Activated T-cell treated with anti-CD3 and anti-CD28 coated beads, Interleukin-2, amount 50 U/mL, for 1 hour (primary cell): ENCODE measurements around the gene FOLH1.
"Not testable (repeated sequence)": the region's sequence is repeated elsewhere in the genome, so short reads cannot be mapped to it uniquely, and the experiment has no call there.

Source experiments
- DNase-seq: peaks from one replicate; pipeline ENCODE4 v3.0.0-alpha.2; 2020

FOLH1 gene

GRCh38 chr11:49208006-49208721 lies at the start of gene FOLH1:
Gene FOLH1 (minus strand): TSS chr11:49208602. CDS start chr11:49208409, 193 bp downstream.
- no peak for DNase-seq

DNA sequence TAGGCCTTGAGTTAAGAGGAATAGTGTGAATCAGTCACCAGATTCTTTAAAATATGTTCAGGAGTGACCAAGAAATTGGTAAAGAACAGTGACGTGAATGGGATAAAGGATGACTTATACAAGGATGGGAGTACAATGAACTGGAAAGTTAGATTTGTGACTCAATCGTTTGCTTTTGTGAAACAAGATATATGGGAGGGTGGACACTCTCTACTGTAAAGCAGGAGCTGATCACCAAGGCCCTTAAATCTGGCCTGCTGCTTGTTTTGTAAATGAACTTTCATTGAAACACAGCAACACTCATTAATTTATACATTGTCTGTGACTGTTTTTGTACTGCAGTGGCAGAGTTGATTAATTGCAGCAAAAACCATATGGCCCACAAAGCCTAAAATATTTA lies 46.7 kb upstream of the FOLH1 start:
- DNase-seq, result not testable (repeated sequence)

GRCh38 chr11:49251212-49251611 lies 42.8 kb upstream of the FOLH1 start:
- DNase-seq, result not testable (repeated sequence)

DNA sequence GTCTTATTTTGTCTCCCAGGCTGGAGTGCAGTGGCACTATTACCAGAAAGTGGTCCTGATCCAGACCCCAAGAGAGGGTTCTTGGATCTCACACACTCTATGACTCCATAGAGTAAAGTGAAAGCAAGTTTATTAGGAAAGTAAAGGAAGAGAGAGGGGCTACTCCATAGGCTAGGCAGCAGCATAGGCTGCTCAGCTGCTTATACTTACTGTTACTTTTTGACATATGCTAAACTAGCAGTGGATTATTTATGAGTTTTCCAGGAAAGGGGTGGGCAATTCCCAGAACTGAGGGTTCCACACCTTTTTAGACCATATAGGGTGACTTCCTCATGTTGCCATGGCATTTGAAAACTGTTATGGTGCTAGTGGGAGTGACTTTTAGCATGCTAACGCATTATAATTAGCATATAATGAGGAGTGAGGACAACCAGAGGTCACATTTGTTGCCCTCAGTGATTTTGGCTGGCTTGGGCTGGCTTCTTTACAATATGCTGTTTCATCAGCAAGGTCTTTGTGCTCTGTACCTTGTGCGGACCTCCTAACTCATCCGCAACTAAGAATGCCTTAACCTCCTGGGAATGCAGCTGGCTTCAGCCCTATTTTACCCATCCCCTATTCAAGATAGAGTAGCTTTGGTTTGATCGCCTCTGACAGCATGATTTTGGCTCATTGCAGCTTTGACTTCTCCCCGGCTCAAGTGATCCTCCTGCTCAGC lies 42.2 kb upstream of the FOLH1 start:
- not testable (repeated sequence) for DNase-seq

- not testable (repeated sequence) for DNase-seq
These were observed 41.0 kb upstream of the FOLH1 start for GRCh38 chr11:49249363-49249762.

DNA sequence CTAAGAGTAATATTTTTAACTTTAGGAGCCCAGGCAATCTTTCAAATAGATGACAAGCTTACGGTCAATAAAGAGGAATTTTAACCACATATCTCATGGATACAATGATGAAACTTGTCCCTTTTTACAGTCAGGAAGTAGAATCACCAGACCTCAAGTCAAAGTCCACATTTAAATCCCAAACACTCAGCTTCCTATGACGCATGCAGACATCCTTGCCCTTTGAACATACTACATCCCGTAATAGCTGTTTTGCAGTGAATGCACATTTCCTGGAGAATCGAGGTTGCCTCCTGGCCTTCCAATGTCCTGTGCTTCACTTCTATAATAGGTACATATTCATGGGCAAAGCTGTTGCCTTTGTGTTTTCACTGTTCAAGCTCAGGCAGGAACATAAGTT lies 25.3 kb upstream of the FOLH1 start:
- DNase-seq, result not testable (repeated sequence)

- DNase-seq, result not testable (repeated sequence)
These were observed 24.6 kb upstream of the FOLH1 start for GRCh38 chr11:49233019-49233418.

DNA sequence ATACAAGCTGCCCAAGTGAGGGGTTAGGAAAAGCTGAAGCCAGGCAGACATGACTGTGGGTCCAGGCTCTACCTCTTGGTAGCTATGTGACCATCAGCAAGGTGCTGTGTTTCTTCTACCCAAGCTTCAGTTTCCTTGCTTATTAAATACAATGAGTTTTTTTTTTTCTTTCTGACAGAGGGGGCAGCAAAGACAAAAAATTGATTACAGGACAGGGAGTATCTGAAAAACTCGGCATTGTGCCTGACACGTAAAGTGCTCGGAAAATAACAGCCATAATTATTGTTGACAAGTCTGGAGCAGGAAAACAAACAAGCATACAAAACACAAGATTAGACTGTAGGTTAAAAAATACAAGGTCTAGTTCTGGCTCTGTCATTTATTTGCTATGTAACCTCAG lies 23.3 kb upstream of the FOLH1 start:
- DNase-seq, result not testable (repeated sequence)

DNA sequence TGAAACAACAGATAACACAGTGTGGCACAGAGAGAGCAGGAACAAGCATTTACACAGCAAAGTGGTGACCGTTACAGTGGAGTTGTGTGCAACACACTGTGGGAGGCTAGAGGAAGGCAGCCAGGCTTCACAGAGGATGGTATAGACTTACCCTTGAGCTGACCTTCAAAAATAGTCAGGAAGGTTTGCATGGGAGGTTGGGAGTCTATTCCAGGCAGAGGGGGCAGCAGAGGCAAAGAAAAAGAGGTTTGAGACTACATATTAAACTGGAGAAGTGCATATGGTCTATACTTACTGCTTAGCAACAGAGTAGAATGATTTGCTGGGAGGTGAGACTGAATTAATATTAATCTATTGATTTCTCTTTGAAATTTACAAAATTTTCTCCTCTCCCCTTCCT lies 22.1 kb upstream of the FOLH1 start:
- DNase-seq, result not testable (repeated sequence)

- not testable (repeated sequence) for DNase-seq
These were observed 21.6 kb upstream of the FOLH1 start for GRCh38 chr11:49230001-49230400.

DNA sequence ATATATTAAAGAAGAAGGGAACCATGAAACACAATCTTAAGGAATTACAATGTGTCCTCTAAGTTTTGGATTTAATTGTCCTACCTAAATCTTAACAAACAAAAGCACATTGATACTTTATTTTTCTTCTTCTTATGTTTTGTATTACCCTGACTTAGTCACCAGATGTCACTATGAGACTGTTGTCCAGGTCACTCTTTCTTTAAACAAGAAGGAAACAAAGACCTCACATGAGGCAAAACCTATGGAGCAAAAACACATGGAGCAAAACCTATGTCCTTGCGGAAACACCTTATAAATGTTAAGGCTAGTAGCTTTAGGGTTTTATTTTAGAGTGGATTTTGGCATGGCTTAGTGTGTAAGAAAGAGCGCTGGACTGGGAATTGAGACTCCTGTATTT lies 20.7 kb upstream of the FOLH1 start:
- not testable (repeated sequence) for DNase-seq

DNA sequence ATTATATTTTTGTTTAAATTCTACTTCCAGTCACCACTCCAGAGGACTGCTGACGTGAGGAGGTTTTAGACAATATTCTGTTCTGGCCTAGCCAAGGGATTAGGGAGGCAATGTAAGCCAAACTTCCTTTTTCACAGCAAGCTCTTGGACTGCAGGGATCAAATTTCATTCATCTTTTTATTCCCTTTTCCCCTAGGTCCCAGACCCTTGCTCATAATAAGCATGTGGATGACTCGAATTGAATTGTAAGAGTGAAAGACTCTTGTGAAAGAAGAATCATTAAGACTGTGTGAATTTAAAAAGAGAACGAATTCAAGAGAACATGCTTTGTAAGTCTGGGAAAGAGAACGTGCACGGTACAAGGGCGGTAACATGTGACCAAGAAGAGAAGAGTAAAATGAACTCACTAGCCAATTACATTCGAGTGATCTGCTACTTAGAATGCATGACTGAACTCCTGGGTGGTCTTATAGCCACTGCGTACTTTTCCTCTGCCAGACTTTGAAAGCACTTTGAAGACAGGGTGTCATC lies 16.9 kb upstream of the FOLH1 start:
- not testable (repeated sequence) for DNase-seq

GRCh38 chr11:49221112-49221511 lies 12.7 kb upstream of the FOLH1 start:
- no peak for DNase-seq

DNA sequence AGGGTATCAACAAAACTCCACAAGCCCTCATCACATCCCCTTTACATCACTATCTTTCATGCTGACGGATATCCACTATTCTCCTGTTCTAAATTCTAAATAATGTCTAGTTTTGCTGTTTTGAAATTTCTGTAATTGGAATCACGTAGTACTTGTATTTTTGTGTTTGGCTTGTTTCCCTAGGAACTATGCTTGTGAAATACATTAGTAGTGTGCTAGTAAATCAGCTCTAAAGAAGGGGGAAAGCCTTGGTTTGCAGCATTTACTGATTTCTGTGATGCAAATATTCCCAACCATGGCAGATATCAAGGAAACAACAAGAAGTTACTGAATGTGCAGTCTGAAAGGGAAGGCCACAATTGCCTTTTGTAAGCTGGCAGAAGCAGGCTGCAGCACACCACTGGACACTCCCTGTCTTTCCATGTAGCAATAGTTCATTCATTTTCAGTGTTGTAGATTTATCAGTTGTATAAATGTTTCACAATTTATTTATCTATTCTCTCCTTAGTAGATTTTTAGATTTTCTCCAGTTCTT lies 4.7 kb upstream of the FOLH1 start:
- no peak for DNase-seq

GRCh38 chr11:49206999-49207398 lies 1.4 kb downstream of the FOLH1 start:
- DNase-seq, result not testable (repeated sequence)

- DNase-seq, result no peak
These were observed 6.0 kb downstream of the FOLH1 start for GRCh38 chr11:49202287-49202976.

- DNase-seq, result not testable (repeated sequence)
These were observed 11.6 kb downstream of the FOLH1 start for GRCh38 chr11:49196775-49197174.

DNA sequence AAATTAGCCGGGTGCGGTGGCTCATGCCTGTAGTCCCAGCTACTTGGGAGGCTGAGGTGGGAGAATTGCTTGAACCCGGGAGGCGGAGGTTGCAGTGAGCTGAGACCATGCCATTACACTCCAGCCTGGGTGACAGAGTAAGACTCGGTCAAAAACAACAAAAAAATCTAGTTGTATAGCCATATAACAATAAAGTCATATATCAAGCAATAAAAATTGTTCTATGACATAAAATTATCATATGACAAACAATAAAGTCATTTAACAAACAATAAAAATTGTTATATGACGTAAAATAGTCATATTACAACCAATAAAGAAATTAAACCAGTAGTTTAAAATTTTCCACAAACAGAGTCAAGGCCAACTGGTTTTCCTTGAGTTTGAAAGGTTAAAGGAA lies 12.4 kb downstream of the FOLH1 start:
- not testable (repeated sequence) for DNase-seq

DNA sequence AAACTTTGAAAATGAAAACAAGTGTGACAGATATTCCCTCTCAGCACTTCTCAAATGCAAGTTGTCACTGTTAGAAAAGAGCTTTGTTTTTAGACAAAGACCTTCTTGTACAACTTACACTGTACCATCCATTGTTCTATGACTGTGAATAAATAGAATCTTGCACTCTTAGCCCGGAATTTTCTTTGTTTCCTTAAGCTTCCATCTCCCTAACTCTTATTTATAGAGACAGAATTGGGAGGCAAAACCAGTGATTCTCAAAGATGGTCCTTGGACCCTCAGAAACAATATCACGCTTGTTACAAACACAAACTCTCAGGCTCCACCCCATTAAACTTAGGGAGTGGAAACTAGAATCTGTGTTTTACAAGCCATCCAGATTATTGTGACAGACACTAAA lies 18.1 kb downstream of the FOLH1 start:
- not testable (repeated sequence) for DNase-seq

- DNase-seq, result not testable (repeated sequence)
These were observed 22.2 kb downstream of the FOLH1 start for GRCh38 chr11:49186225-49186624.

- DNase-seq, result not testable (repeated sequence)
These were observed 22.8 kb downstream of the FOLH1 start for GRCh38 chr11:49185597-49185996.

GRCh38 chr11:49184756-49185155 lies 23.6 kb downstream of the FOLH1 start:
- not testable (repeated sequence) for DNase-seq

- DNase-seq, result not testable (repeated sequence)
These were observed 30.5 kb downstream of the FOLH1 start for GRCh38 chr11:49177936-49178335.
